ENCODE results near the gene MUC15. TPM values are rescaled to one million over a fixed set of nuclear protein-coding genes. Genes with fewer than 3 reads are reported as not detected.

MUC15 gene
- total RNA-seq, 2 donors from 2014 or later = not detected

DNA sequence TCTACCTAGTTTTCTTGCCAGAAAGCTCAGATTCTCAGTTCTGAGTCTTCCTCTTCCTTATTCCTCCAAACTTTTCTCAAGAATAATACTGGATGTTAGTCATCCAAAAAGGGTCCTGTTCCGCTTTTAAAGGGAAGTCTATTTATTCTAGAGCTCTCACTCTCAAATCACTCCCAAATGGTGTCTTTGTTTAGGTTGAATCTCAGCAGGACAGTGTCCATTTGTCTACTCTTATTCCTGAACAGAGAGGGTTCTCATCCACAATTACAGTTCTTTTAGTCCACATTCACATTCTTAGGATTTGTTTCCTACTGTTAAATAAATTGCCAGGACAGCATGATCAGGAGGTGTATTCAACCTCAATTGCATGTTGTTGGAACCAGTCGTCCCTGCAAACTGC lies 61.3 kb downstream of the MUC15 start:
- H3K27me3 Mint-ChIP-seq (ENCODE audit: low read depth) = no peaks in the 10 kb centered on the region
- ATAC-seq (replicated peaks in 1 of 2) = no peak
- no peaks in the 10 kb centered on the region for H3K4me1 Mint-ChIP-seq (ENCODE audit: low read depth)
- no peak overlapping the region for H3K4me3 Mint-ChIP-seq
- no peak overlapping the region for H3K27ac Mint-ChIP-seq
- no peaks in the 10 kb centered on the region for H3K36me3 Mint-ChIP-seq (ENCODE audit: insufficient read depth in 2 of 2)
- DNase-seq = no peak
- H3K9me3 Mint-ChIP-seq = peaks cover 4 to 8% of the 10 kb centered on the region in 2 donors

DNA sequence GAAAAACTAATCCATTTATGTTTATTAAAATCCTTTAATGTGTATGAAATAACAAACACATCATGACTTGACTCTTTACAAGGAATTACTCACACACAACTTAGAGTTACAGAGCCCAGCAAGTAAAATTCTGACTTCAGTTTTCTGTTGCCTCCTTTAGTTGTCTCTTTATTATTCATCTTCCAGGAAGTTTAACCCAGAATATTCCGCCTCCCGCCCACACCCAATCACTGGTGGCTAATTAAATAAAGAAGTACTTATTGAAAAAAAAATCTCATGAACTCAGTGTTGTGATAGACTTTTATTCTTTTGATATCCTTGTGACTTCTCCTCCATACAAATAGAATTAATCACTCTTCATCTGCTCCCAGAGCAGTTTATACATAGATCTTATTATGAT lies 61.9 kb downstream of the MUC15 start:
- no peaks in the 10 kb centered on the region for H3K4me1 Mint-ChIP-seq (ENCODE audit: low read depth)
- H3K27me3 Mint-ChIP-seq (ENCODE audit: low read depth) = no peaks in the 10 kb centered on the region
- ATAC-seq (replicated peaks in 1 of 2) = no peak

More for the DNA sequence above, 61.9 kb downstream of the MUC15 start:
- Mint-ChIP-seq H3K36me3 (ENCODE audit: insufficient read depth in 2 of 2) (no peaks in the 10 kb centered on the region), H3K9me3 (peaks cover 4 to 10% of the 10 kb centered on the region in 2 donors), H3K4me3 (no peak overlapping the region), H3K27ac (no peak overlapping the region)
- no peak for DNase-seq

Other genes with a start within 250 kb of the MUC15 start
- not detected for gene ANO3, start 240.1 kb downstream of the MUC15 start, total RNA-seq
- not detected for gene SLC5A12, start 149.8 kb upstream of the MUC15 start, total RNA-seq

Data from activated T-cell treated with anti-CD3 and anti-CD28 coated beads, Interleukin-2, amount 50 U/mL, for 72 hours (primary cell).